ENCODE measurements around the gene BTBD2. TPM values are rescaled to one million over a fixed set of nuclear protein-coding genes. Genes with fewer than 3 reads are reported as not detected.

Gene BTBD2
- polyA plus RNA-seq, 1 donor from 2014 or later, result 46.1 TPM

DNA sequence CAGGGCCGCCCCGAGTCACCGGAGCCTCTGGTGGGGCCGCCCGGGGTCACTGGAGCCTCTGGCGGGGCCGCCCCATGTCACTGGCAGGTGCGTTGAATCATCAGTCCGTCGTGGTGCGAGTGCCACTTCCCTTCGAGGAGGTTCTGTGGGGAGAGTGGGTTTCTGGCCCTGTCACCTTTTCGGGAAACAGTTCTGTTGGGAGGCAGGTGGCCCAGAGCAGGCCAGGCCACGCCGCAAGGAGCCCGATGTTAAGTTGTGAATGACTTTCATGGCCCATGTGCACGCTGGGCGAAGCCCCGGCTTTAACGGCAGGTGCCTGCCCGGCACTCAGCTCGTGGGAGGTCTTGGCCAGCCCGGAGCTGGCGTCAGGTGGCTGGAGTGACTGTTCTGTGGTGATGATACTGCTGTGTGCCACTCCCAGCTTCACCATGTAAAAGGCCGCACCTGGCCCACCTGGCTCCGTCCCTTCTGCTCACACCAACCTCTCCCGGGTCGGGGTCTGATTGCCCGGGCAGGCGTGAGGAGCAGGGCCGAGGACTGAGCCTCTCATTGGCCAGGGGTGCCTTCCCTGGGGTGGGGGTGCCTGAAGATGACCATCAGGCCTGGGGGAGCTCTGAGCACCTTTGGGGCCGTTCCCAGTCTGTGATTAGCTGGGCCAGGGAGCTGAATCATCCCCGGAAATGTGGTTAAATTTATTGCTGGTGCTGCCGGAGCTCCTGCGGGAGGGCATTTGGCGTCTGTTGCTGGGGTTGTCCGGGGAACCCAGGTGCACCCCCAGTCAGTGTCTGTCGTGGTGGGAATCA, 45.3 kb downstream of the BTBD2 start:
- H3K4me3 ChIP-seq (ENCODE audit: low read length), result no peak overlapping the region

DNA sequence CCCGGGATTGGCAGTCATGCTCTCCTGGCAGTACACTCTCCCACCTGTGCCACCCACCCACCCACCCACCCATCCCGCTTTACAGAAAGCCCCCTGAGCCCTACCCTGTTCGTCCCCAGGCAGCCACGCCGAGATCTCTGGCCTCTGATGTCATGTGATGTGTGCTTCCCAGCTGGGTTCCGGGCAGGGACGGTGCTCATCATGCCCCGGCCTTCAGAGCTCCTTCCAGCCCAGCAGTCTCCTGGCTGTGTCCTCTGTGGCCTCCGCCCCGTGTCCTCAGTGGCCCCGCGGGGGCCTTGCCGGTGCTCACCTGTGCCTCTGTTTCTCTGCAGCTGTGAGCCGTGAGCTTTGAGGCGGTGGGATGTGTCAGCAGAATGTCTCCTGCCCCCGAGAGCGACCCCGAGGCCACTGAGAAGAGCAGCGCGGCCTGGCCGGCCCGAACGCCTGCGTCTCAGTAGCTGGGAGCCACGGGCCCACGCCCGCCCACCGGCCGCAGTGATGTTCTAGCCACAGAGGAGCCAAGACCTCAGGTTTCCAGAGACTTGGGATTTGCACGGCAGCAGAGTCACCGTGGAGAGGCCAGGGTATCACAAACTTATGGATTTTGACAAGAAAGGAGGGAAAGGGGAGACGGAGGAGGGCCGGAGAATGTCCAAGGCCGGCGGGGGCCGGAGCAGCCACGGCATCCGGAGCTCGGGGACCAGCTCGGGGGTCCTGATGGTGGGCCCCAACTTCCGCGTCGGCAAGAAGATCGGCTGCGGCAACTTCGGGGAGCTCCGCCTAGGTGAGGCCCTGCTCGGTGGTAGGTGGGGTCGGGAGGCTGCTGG, 46.1 kb downstream of the BTBD2 start:
- H3K27me3 ChIP-seq (ENCODE audit: insufficient read depth, low read depth, low read length), result no peaks in the 10 kb centered on the region
- H3K4me3 ChIP-seq (ENCODE audit: low read length), result no peak overlapping the region
- no peaks in the 10 kb centered on the region for H3K36me3 ChIP-seq (ENCODE audit: insufficient read depth, low read length)
- H4K20me1 ChIP-seq (ENCODE audit: insufficient read depth), result no peaks in the 10 kb centered on the region
- H3F3A ChIP-seq (ENCODE audit: insufficient read depth, low read length, poor library complexity, severe bottlenecking), result no peaks in the 10 kb centered on the region
- peaks cover 6% of the 10 kb centered on the region for H3K79me2 ChIP-seq (replicated peaks; ENCODE audit: insufficient read depth, low read length)
- no peak overlapping the region for H2AFZ ChIP-seq (ENCODE audit: low read depth, low read length)
- no peak overlapping the region for H3K9ac ChIP-seq (ENCODE audit: low read length)
- no peaks in the 10 kb centered on the region for H3K9me3 ChIP-seq (ENCODE audit: low read length)
- H3K4me2 ChIP-seq (ENCODE audit: low read length), result no peak overlapping the region
- no peaks in the 10 kb centered on the region for H3K9me2 ChIP-seq (ENCODE audit: insufficient read depth, low read length)
- H3K27ac ChIP-seq (ENCODE audit: low read length), result no peak overlapping the region
- TF ChIP-seq TAF1 (IDR thresholded peaks at IDR 0.05; ENCODE audit: low read depth) (no peak), EZH2 (IDR thresholded peaks at IDR 0.05; ENCODE audit: borderline replicate concordance, insufficient read depth, low read length, poor library complexity, severe bottlenecking) (no peak), POLR2AphosphoS5 (IDR thresholded peaks at IDR 0.05) (no peak), RAD21 (conservative IDR thresholded peaks at IDR 0.05) (no peak), EP300 (conservative IDR thresholded peaks at IDR 0.05; ENCODE audit: poor library complexity, severe bottlenecking) (no peak)
- TF ChIP-seq, protein P1, sequence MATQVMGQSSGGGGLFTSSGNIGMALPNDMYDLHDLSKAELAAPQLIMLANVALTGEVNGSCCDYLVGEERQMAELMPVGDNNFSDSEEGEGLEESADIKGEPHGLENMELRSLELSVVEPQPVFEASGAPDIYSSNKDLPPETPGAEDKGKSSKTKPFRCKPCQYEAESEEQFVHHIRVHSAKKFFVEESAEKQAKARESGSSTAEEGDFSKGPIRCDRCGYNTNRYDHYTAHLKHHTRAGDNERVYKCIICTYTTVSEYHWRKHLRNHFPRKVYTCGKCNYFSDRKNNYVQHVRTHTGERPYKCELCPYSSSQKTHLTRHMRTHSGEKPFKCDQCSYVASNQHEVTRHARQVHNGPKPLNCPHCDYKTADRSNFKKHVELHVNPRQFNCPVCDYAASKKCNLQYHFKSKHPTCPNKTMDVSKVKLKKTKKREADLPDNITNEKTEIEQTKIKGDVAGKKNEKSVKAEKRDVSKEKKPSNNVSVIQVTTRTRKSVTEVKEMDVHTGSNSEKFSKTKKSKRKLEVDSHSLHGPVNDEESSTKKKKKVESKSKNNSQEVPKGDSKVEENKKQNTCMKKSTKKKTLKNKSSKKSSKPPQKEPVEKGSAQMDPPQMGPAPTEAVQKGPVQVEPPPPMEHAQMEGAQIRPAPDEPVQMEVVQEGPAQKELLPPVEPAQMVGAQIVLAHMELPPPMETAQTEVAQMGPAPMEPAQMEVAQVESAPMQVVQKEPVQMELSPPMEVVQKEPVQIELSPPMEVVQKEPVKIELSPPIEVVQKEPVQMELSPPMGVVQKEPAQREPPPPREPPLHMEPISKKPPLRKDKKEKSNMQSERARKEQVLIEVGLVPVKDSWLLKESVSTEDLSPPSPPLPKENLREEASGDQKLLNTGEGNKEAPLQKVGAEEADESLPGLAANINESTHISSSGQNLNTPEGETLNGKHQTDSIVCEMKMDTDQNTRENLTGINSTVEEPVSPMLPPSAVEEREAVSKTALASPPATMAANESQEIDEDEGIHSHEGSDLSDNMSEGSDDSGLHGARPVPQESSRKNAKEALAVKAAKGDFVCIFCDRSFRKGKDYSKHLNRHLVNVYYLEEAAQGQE (IDR thresholded peaks at IDR 0.05; ENCODE audit: borderline replicate concordance), result no peak
- TF ChIP-seq, protein P2, sequence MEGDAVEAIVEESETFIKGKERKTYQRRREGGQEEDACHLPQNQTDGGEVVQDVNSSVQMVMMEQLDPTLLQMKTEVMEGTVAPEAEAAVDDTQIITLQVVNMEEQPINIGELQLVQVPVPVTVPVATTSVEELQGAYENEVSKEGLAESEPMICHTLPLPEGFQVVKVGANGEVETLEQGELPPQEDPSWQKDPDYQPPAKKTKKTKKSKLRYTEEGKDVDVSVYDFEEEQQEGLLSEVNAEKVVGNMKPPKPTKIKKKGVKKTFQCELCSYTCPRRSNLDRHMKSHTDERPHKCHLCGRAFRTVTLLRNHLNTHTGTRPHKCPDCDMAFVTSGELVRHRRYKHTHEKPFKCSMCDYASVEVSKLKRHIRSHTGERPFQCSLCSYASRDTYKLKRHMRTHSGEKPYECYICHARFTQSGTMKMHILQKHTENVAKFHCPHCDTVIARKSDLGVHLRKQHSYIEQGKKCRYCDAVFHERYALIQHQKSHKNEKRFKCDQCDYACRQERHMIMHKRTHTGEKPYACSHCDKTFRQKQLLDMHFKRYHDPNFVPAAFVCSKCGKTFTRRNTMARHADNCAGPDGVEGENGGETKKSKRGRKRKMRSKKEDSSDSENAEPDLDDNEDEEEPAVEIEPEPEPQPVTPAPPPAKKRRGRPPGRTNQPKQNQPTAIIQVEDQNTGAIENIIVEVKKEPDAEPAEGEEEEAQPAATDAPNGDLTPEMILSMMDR (IDR thresholded peaks at IDR 0.05; ENCODE audit: poor library complexity, severe bottlenecking), result no peak

More for the DNA sequence above, 45.3 kb downstream of the BTBD2 start:
- Histone ChIP-seq H3K9ac (ENCODE audit: low read length) (no peak overlapping the region), H3F3A (ENCODE audit: insufficient read depth, low read length, poor library complexity, severe bottlenecking) (no peaks in the 10 kb centered on the region), H3K27ac (ENCODE audit: low read length) (no peak overlapping the region), H3K36me3 (ENCODE audit: insufficient read depth, low read length) (no peaks in the 10 kb centered on the region), H4K20me1 (ENCODE audit: insufficient read depth) (no peaks in the 10 kb centered on the region), H3K27me3 (ENCODE audit: insufficient read depth, low read depth, low read length) (no peaks in the 10 kb centered on the region), H2AFZ (ENCODE audit: low read depth, low read length) (no peak overlapping the region), H3K9me2 (ENCODE audit: insufficient read depth, low read length) (no peaks in the 10 kb centered on the region), H3K4me2 (ENCODE audit: low read length) (no peak overlapping the region), H3K79me2 (replicated peaks; ENCODE audit: insufficient read depth, low read length) (peaks cover 4% of the 10 kb centered on the region), H3K9me3 (ENCODE audit: low read length) (no peaks in the 10 kb centered on the region)
- TF ChIP-seq EZH2 (IDR thresholded peaks at IDR 0.05; ENCODE audit: borderline replicate concordance, insufficient read depth, low read length, poor library complexity, severe bottlenecking) (no peak), MXI1 (conservative IDR thresholded peaks at IDR 0.05; ENCODE audit: poor library complexity, severe bottlenecking) (no peak), RAD21 (conservative IDR thresholded peaks at IDR 0.05) (no peak), TAF1 (IDR thresholded peaks at IDR 0.05; ENCODE audit: low read depth) (no peak), EP300 (conservative IDR thresholded peaks at IDR 0.05; ENCODE audit: poor library complexity, severe bottlenecking) (no peak), POLR2AphosphoS5 (IDR thresholded peaks at IDR 0.05) (no peak), SMC3 (conservative IDR thresholded peaks at IDR 0.05; ENCODE audit: poor library complexity) (no peak)
- TF ChIP-seq, protein P1 (IDR thresholded peaks at IDR 0.05; ENCODE audit: borderline replicate concordance), result no peak
- TF ChIP-seq, protein P2 (IDR thresholded peaks at IDR 0.05; ENCODE audit: poor library complexity, severe bottlenecking), result no peak

Measured in neural cell (in vitro differentiated cells).